GM19468 (cell line): ENCODE results near the gene FCHSD2.
"Not testable (repeated sequence)": the region's sequence is repeated elsewhere in the genome, so short reads cannot be mapped to it uniquely, and the experiment has no call there.

Experiments
- ATAC-seq: cut with Tn5 transposase; IDR thresholded peaks from one replicate; pipeline ENCODE4 v1.9.1; 2021; ENCODE audit warnings: mild to moderate bottlenecking, moderate library complexity, moderate number of reproducible peaks; ENCODE audit not compliant: unreplicated experiment; ENCODE audit errors: extremely low read depth

Gene FCHSD2

DNA sequence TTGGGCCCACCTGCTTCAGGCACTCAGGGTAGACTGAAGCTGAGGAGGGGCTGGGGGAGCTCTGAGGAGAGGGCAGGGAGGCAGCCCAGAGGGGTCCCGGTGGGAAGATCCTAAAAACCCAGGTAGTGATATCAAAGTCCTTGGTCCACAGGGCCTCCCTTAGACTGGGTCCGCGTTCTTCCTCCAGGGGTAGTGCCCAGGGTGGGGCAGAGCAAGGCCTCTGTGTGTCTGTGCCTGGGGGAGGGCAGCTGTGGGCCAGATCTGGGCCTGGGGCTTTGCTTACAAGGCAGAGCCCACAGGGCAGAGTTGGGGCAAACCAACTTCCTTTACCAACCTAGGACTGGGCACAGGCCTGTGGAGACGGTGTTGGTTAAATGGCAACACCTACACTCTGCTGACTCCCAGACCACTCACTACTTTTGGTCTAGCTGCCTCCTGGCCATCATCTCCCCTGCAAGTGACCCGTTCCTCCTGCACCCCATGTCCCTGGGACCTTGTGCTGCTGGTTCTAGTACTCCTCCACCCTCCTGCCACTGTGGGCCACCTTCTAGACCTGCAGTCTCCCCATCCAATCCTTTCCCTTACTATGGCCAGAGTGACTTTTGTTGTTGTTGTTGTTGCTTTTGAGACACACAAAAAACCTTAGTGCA, 312.1 kb downstream of the FCHSD2 start:
- no peak for ATAC-seq

DNA sequence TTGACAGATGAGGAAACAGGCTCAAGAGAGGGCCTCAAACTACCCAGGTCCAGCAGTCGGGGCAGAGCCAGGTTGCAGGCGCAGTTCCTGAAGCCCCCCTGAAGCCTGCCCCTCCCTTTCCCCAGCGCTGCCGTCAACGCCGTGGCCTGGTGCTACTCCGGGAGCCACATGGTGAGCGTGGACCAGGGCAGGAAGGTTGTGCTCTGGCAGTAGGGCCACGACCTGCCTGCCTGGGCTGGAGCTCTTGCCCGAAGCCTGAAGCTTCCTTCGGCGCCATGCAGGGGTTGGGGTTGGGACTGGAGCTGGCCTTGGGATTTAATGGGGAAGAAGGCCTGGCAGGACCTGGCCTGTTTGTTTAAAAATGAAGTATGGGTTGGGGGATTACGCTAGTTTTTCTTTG, 312.9 kb downstream of the FCHSD2 start:
- no peak for ATAC-seq

DNA sequence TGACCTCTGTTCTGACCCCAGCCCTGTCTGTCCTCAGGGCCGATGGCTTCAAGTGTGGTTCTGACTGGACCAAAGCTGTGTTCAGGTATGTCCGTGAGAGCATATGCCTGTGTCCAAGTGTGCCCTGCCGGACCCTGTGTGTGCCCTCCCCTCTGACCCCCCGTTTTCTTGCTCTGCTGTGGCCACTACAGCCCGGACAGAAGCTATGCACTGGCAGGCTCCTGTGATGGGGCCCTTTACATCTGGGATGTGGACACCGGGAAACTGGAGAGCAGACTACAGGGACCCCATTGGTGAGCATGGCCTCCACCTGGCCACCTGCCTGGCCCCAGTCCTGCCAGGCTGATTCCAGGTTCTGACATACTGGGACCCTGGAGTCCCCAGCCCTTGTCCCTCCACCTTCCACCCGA, 313.4 kb downstream of the FCHSD2 start:
- ATAC-seq = no peak

DNA sequence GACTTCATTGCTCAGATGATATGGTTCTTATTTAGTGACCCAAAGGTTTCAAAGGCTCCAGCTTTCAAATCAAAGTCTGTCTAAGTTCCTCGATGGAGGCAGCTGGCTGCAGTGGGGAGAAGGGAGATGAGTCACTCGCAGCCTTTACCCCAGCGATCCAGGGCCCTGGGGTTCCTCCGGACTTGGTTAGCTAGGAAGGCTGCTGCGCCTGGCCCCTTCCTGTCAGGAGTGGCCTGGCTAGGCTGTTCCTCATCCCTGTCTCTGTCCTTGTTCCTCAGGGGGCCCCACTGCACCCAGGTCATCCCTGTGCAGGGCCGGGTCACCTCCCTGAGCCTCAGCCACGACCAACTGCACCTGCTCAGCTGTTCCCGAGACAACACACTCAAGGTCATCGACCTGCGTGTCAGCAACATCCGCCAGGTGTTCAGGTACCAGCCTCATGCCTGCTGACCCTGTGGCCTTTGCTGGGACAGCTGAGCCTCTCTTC, 314.0 kb downstream of the FCHSD2 start:
- no peak for ATAC-seq

DNA sequence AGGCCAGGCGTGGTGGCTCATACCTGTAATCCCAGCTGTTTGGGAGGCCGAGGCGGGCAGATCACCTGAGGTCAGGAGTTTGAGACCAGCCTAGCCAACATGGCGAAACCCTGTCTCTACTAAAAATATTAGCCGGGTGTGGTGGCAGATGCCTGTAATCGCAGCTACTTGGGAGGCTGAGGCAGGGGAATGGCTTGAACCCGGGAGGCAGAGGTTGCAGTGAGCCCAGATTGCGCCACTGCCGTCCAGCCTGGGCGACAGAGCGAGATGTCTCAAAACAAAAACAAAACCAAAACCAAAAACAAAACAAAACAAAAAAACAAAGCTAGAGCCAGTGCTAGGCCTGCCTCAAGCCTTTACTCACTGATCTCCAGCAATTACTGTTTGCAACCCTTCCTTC, 314.5 kb downstream of the FCHSD2 start:
- not testable (repeated sequence) for ATAC-seq

DNA sequence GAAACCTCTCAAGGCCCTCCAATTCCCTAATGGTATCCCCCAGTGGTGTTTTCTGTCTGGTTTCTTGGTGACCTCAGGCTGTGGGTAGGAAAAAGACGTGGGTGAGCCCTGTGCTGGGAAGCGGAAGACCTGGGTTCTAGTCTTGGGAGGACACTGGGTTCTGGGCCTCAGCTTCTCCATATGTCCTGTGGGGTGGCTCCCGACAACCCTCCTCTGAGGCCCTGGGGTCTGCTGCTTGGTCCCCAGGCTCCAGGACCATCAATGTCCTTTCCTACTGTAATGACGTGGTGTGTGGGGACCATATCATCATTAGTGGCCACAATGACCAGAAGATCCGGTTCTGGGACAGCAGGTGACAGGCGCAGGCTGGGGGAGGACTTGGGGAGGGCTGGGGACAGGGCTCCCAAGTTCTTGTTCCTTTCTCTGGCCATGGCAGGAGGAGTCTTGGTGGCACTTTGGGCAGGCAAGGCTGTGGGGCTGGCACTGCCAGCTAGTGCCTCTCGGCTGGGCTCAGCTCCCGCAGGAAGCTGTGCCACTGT, 315.1 kb downstream of the FCHSD2 start:
- ATAC-seq = no peak

DNA sequence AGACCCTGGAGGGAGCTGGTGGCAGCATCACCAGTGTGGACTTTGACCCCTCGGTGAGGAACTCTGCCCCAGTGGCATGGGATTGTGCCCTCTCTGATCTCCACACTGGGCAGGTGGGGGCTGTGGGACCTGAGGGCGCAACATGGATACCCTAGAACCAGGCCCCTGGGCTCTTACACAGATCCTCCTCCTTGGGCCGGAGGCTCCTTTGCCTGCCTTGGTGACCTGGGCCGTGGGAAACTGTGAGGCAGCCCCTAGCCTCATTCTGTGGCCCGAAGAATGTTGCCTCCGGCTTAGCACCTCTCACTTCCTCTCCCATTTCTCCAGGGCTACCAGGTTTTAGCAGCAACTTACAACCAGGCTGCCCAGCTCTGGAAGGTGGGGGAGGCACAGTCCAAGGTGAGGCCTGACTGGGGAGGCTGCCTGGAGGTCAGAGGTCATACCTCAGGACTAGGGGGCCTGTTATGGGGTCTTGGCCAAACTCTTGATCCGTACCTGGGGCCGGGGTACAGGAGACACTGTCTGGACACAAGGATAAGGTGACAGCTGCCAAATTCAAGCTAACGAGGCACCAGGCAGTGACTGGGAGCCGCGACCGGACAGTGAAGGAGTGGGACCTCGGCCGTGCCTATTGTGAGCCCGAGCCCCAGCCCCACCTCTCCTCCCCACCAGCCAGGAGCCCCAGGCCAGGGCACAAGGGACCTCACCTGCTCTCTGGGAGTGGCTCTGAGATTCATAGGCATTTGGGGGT, 315.8 kb downstream of the FCHSD2 start:
- no peak for ATAC-seq

DNA sequence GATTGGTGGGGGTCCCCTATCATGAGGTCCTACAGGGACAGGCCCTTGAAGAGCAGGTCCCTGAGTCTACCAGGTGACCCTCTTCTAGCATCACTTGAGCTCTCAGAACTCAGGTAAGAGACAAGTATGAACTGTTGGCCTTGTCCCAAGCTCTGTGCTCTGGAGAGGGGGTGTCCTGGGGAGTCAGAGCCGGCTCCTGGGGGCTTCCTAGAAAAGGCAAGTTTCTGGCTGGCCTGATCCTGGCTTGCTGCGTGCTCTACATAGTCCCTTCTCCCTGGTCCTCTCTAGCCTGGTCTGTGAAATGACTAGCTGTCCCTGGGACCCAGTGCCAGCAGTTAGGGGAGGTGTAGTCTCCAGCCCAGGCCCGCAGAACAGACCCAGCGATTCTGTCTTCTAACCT, 316.5 kb downstream of the FCHSD2 start:
- ATAC-seq = no peak

DNA sequence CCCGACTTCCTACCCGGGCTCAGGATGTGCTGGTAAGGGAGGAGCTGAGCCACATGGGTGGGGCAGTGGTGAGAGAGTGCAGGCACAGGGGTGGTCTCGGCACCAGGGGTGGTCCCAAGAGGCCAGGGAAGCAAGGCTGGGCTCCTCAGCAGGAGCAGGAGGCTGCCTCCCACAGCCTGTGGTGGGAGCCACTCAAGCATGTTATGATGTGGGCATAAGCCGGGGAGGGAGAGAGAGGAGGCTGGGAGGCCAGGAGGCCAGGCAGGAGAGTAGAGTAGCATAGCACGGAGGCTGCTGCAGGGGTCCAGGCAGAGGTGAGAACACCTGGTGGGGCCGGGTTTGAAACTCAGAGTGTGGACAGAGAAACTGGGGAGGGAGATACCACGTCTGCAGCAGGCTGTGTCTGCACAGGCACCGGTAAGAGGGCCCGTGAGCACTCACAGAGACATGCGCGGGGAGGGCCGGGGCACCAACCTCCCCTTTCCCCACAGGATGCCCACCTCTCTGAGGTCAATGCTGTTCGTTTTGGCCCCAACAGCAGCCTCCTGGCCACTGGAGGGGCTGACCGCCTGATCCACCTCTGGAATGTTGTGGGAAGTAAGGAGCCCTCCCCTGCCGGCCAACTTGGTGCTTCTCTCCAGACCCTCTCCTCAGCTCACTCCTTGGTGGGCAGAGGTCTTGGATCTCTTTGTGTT, 317.2 kb downstream of the FCHSD2 start:
- ATAC-seq = no peak

DNA sequence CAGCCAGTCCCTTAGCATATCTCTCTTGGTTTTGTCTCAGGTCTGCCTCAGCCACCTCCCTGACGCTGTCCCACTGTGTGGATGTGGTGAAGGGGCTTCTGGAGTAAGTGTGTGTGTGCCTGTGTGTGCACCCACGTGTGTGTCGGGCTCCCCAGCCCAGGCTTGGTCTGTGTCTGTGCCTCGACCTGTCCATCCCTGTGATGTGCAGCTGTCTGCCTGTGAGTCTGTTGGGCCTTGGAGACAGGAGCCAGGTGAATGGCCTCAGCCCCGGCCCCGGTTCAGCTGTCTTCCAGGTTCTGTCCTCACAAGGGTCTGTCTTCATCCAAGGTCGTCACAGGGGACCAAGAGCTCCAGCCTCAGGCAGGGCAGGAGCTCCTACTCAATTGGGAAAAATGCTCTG, 318.1 kb downstream of the FCHSD2 start:
- ATAC-seq = no peak

DNA sequence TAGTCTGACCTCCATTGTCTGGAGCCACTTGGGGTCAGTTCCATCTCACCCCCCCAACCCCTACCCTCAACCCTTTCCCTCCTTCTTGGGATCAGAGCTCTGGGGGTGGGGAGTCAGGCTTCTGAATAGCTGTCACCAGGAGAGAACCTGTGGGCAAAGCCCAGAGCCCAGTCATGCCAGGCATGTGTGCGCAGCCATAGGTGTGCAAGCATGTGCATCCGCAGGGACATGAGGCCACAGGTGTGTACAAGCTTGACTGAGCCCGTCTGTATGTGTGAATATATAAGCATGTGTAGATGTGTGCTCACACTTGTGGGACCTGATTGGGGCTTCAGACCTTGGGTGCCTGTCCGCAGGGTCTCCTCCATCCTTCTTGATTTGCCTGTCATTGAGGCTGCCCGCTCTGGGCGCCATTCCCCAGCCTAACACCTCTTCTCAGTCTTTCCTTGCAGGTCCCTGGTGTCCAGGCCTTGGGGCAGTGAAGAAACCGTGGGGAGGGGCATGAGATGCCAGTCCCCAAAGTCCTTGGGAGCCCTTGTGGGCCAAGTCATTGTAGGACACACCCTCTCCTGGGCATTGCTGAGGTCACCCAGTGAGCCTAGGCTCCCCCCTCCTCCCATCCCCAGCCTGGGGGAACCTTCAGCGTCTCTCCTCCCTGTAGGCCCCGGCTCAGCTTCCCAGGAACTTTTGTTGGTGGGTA, 318.9 kb downstream of the FCHSD2 start:
- ATAC-seq = no peak

DNA sequence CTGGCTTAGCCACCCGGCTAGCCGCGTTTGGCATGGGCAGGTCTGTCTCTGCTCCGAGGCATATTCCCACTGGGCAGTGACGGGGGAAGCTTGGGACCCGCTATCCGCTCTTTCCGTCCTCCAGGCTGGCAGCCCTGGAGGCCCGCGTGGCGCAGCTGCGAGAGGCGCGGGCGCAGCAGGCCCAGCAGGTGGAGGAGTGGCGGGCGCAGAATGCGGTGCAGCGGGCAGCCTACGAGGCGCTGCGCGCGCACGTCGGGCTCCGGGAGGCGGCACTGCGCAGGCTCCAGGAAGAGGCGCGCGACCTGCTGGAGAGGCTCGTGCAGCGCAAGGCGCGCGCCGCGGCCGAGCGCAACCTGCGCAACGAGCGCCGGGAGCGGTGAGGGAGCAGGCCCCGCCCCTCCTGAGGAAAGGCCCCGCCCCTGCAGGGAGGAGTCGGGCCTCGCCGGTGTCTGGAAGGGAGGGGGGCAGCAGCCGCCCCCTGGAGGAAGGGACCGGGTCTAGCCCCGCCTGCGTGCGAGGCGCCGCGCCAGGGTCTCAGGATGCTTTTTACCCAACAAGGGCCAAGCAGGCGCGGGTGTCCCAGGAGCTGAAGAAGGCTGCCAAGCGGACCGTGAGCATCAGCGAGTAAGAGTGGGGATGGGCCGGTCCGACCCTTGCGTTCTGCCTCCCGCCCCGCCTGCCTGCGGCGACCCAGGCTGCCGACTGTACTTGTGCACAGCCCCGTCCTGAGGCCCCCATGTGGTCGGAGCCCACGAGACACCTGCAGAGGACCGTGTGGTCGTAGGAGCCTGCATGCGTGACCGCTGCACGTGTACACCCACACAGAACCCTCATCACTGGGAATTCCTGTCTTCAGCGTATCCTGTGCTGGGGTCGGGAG, 320.0 kb downstream of the FCHSD2 start:
- ATAC-seq = no peak

DNA sequence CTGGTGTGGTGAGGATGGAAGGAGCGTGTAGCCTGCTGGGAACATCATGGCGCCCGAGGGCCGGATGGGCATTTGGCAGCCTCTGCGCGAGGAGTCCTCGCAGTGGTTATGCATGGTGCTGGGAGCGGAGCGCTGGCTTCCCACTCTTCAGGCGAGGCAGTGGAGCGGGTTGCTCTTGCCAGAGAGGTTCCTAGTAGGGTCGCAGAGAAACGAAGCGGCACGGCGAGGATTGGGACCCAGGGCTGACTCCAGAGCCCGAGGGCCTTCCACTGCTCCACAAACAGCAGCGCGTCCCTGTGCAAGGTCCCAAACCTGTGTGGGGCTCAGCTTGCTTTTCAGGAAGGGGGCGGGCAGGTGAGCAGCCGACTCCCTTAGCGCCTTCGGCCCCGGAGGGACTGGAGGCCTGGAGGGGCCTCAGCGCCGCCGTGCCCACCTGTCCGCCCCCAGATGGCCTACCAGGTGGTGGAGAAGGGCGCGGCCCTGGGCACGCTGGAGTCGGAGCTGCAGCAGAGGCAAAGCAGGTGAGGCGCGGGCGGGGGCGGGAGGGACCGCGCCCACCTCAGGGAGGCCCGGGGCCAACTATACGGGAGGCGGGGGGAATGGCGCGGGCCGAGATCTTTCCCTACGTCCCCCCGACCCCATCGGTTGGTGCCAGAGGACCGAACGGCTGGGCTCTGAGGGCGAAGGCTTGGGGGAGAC, 320.7 kb downstream of the FCHSD2 start:
- no peak for ATAC-seq

DNA sequence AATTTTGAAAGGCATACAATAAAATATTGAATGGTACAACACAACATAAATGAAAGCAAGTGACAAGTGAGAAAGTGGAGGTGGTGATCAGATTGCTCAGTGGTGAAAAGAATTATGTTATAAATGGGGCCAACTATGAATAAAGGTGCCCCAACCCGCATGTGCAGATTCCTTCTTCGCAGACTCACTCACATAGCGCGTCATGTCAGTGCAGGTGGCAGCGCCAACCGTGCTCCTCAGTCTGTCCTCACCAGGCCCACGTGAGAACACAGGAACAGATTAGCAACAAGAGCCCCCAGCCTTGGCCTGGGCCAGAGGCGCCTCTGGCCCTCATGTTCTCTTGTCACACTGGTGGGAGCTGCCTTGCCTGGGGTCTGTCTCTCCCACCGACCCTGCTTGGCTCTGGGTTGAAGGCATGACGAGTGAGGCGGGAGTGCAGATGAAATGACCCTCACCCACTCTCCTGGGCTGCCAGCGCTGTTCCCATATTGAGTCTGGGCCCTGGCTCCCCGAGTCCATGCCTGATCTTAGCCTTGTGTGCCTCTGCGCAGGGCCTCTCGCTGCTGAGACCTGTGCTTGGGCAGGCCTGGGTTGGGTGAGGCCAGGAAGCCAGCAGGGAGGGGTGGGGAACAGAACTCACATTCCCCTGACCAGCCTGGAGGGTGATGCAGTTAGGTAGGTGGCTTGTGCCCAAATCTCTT, 321.5 kb downstream of the FCHSD2 start:
- no peak for ATAC-seq

DNA sequence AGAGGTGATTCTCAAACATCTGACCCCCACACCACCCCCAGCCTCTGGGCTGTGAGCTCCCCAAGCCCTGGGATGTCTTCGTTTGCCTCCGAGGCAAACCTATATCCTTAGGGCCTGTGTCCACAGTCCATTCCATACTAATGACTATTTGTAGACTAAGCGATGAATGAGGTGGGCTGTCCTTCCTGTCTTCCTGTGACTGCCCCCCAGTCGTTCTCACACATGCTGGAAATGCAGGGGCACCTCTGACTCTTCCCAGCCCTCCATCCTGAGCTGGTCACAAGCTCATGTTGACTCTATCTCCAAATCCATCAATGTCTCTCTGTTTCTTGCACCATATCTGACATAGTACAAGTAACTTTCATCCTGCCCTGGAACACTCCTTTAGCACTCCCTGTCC, 323.1 kb downstream of the FCHSD2 start:
- no peak for ATAC-seq

DNA sequence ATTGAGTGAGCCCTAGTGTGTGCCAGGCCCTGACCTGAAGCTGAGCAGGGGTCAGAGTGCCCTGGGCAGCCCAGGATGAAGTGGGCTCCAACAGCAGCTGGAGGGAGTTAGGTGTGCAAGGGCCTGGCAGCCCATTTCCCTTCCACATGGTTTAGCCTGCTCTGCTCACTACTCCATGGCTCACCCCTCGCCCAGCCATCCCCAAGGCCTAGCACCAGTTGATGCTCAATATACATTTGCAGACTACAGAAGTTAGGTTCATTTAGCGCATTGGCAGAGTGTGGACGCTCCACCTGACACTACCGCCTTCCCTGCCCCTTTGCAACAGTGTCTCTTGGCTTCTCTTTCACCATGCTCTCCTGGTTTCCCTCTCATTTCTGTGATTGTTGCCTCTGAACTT, 324.2 kb downstream of the FCHSD2 start:
- ATAC-seq = no peak

DNA sequence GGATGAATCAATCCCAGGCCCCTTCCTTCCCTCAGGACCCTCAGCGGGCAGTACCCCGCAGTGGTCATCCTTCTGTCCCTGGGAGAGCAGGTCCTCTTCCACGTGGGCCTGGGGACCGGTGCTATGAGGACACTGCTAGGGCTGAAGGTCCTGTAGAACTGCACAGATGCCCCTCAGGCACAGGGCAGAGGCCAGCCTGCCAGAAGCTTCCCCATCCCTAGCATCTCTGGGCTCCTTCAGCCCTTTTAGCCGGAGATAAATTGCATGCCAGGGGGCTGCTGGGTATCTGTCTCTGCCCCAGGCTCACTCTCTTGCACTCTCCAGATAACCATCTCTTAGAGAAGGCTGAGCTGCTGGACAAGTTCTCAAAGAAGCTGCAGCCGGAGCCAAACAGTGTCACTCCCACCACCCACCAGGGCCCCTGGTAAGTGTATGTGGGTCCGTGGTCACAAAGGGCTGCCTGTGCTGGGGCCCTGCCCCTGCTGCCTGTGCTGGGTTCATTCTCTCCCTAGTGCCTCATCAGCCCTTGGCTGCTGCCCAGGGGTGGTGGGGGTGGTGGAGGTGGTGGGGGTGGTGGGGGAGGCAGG, 325.6 kb downstream of the FCHSD2 start:
- no peak for ATAC-seq

DNA sequence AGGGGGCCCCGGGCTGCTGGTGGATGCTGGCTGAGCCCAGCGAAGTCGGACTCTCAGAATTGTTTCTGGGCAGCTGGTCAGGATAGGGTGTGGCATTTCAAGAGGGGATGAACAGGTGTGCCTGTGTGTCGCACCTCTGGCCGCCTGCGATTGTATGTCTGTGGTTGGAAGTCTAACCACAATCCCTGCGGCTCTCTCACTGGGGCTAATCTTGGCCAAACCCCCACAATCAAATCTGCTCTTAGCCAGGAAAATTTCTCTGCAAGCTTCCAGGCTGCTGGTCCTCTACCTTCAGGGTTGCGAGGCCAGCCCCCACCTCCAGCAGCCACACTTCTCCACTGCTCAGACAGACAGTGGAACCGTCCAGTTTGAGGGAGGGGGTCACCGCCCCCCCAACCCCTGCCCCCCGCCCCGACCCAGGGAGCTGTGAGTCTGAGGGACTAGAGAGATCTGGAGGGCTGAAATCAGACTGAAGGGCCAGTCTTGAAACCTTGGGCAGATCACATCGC, 327.0 kb downstream of the FCHSD2 start:
- no peak for ATAC-seq
